HEK293T (cell line): Measurements from ENCODE around the gene CELSR2.

ENCODE experiments used
- BHLHE40 ChIP-seq: fragments of 450-650 bp; IDR thresholded peaks from 2 replicates; pipeline ENCODE4 v1.6.1; 2016; ENCODE audit warnings: mild to moderate bottlenecking, moderate library complexity, borderline replicate concordance
- L3MBTL2 ChIP-seq: fragments of 450-650 bp; conservative IDR thresholded peaks from 2 replicates; pipeline ENCODE4 v1.6.1; 2016; ENCODE audit warnings: mild to moderate bottlenecking
- SP1 ChIP-seq: fragments of 450-650 bp; IDR thresholded peaks from 2 replicates; pipeline ENCODE4 v1.6.1; 2017

GRCh38 chr1:109257682-109258421 is 8.5 kb downstream of the CELSR2 start:
- TF ChIP-seq SP1 (no peak), L3MBTL2 (no peak), BHLHE40 (no peak)
